ENCODE measurements around the gene DLX6. TPM values are rescaled to one million over a fixed set of nuclear protein-coding genes. Genes with fewer than 3 reads are reported as not detected.

DLX6 gene
- total RNA-seq, 1 experiment from 2014 or later, result 17.9 TPM

- H3K27me3 ChIP-seq (replicated peaks; ENCODE audit: insufficient read depth, low read depth, low read length, poor library complexity), result peaks cover 5% of the 10 kb centered on the region
- no peak overlapping the region for H3K4me3 ChIP-seq (ENCODE audit: low read depth, low read length, poor library complexity, severe bottlenecking)
- CTCF ChIA-PET, result no interaction called here
- BruUV-seq (replicated peaks), result no TSS peak
- no peak overlapping the region for H3K27ac ChIP-seq (ENCODE audit: low read depth, low read length, poor library complexity, severe bottlenecking)
- intact Hi-C loops (cut with micrococcal nuclease; ENCODE audit: unreplicated experiment), result no loop called here
- H3K4me1 ChIP-seq (ENCODE audit: insufficient read depth, low read length, poor library complexity, severe bottlenecking), result peaks cover 9% of the 10 kb centered on the region
- H3K9me3 ChIP-seq (ENCODE audit: low read depth, low read length, poor library complexity, severe bottlenecking), result no peaks in the 10 kb centered on the region
- POLR2A ChIA-PET (ENCODE audit: low non-redundant PET), result no interaction called here
- TF ChIP-seq CTCF (conservative IDR thresholded peaks at IDR 0.05; ENCODE audit: low read depth, low read length) (no peak), EZH2 (IDR thresholded peaks at IDR 0.05; ENCODE audit: borderline replicate concordance, low read depth, low read length, poor library complexity, severe bottlenecking) (no peak)
- H3K36me3 ChIP-seq (ENCODE audit: insufficient read depth, low read length, poor library complexity, severe bottlenecking), result no peaks in the 10 kb centered on the region
- no peak for DNase-seq (ENCODE audit: low spot score)
Measured at GRCh38 chr7:96987719-96988118, 17.6 kb upstream of the DLX6 start.

GRCh38 chr7:96989241-96989858, 16.0 kb upstream of the DLX6 start:
- no peak for TF ChIP-seq CTCF (conservative IDR thresholded peaks at IDR 0.05; ENCODE audit: low read depth, low read length)
- Histone ChIP-seq H3K27me3 (replicated peaks; ENCODE audit: insufficient read depth, low read depth, low read length, poor library complexity) (peaks cover 5% of the 10 kb centered on the region), H3K9me3 (ENCODE audit: low read depth, low read length, poor library complexity, severe bottlenecking) (no peaks in the 10 kb centered on the region), H3K4me1 (ENCODE audit: insufficient read depth, low read length, poor library complexity, severe bottlenecking) (peaks cover 9% of the 10 kb centered on the region), H3K27ac (ENCODE audit: low read depth, low read length, poor library complexity, severe bottlenecking) (no peak overlapping the region), H3K36me3 (ENCODE audit: insufficient read depth, low read length, poor library complexity, severe bottlenecking) (no peaks in the 10 kb centered on the region), H3K4me3 (ENCODE audit: low read depth, low read length, poor library complexity, severe bottlenecking) (no peak overlapping the region)
- BruUV-seq (replicated peaks), result no TSS peak
- no peak for DNase-seq (ENCODE audit: low spot score)
- CTCF ChIA-PET, result no interaction called here
- intact Hi-C loops (cut with micrococcal nuclease; ENCODE audit: unreplicated experiment), result no loop called here
- POLR2A ChIA-PET (ENCODE audit: low non-redundant PET), result no interaction called here

- no peak overlapping the region for H3K27ac ChIP-seq (ENCODE audit: low read depth, low read length, poor library complexity, severe bottlenecking)
- H3K36me3 ChIP-seq (ENCODE audit: insufficient read depth, low read length, poor library complexity, severe bottlenecking), result no peaks in the 10 kb centered on the region
- H3K9me3 ChIP-seq (ENCODE audit: low read depth, low read length, poor library complexity, severe bottlenecking), result no peaks in the 10 kb centered on the region
- peaks cover 9% of the 10 kb centered on the region for H3K4me1 ChIP-seq (ENCODE audit: insufficient read depth, low read length, poor library complexity, severe bottlenecking)
- ChIA-PET CTCF (no interaction called here), POLR2A (ENCODE audit: low non-redundant PET) (no interaction called here)
- BruUV-seq (replicated peaks), result no TSS peak
- TF ChIP-seq CTCF (conservative IDR thresholded peaks at IDR 0.05; ENCODE audit: low read depth, low read length) (no peak), EZH2 (IDR thresholded peaks at IDR 0.05; ENCODE audit: borderline replicate concordance, low read depth, low read length, poor library complexity, severe bottlenecking) (no peak)
- H3K4me3 ChIP-seq (ENCODE audit: low read depth, low read length, poor library complexity, severe bottlenecking), result no peak overlapping the region
- intact Hi-C loops (cut with micrococcal nuclease; ENCODE audit: unreplicated experiment), result no loop called here
- peaks cover 5% of the 10 kb centered on the region for H3K27me3 ChIP-seq (replicated peaks; ENCODE audit: insufficient read depth, low read depth, low read length, poor library complexity)
- no peak for DNase-seq (ENCODE audit: low spot score)
Measured at GRCh38 chr7:96989859-96990317, 15.5 kb upstream of the DLX6 start.
